SU-DHL-6 (cell line): ENCODE results near the gene SUSD4.

Experiments
- EZH2phosphoT487 ChIP-seq: fragments of 200-600 bp; sonication (generic), shearing (Covaris generic); conservative IDR thresholded peaks from 2 replicates; pipeline ENCODE4 v1.6.1; 2018; ENCODE audit warnings: mild to moderate bottlenecking, antibody characterized with exemption, low read length, moderate library complexity, mixed read lengths
- TF ChIP-seq, protein P1 (sequence below): fragments of 200-600 bp; sonication (generic); IDR thresholded peaks from one replicate; pipeline ENCODE4 v1.5.1; 2017; ENCODE audit warnings: antibody characterized with exemption, mild to moderate bottlenecking, low read length, moderate library complexity; ENCODE audit not compliant: insufficient read depth, poor library complexity, severe bottlenecking

DNA sequence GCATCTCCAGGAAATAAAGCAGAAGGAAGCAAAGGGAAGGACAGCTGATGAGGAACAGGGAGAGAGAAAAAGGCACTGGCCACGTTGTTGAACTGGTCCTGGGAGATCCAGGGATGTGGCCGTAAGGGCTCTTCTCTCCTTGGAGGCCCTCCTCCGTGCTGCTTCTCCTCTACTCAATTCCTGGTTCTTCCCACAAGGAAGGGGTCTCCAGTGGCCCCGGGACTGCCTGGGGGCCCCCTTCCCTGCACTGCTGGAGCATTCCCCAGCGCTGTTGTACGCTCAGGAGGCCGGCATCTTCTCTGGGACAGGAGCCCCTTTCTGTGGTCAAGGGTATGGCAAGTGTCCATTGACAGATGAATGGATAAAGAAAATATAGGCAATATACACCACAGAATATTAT is 132.4 kb downstream of the SUSD4 start:
- TF ChIP-seq, protein P1, sequence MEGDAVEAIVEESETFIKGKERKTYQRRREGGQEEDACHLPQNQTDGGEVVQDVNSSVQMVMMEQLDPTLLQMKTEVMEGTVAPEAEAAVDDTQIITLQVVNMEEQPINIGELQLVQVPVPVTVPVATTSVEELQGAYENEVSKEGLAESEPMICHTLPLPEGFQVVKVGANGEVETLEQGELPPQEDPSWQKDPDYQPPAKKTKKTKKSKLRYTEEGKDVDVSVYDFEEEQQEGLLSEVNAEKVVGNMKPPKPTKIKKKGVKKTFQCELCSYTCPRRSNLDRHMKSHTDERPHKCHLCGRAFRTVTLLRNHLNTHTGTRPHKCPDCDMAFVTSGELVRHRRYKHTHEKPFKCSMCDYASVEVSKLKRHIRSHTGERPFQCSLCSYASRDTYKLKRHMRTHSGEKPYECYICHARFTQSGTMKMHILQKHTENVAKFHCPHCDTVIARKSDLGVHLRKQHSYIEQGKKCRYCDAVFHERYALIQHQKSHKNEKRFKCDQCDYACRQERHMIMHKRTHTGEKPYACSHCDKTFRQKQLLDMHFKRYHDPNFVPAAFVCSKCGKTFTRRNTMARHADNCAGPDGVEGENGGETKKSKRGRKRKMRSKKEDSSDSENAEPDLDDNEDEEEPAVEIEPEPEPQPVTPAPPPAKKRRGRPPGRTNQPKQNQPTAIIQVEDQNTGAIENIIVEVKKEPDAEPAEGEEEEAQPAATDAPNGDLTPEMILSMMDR: no peak
- TF ChIP-seq EZH2phosphoT487: no peak
